ENCODE data around the gene SKOR2. TPM values are rescaled to one million over a fixed set of nuclear protein-coding genes. Genes with fewer than 3 reads are reported as not detected.

The SKOR2 gene, protein sequence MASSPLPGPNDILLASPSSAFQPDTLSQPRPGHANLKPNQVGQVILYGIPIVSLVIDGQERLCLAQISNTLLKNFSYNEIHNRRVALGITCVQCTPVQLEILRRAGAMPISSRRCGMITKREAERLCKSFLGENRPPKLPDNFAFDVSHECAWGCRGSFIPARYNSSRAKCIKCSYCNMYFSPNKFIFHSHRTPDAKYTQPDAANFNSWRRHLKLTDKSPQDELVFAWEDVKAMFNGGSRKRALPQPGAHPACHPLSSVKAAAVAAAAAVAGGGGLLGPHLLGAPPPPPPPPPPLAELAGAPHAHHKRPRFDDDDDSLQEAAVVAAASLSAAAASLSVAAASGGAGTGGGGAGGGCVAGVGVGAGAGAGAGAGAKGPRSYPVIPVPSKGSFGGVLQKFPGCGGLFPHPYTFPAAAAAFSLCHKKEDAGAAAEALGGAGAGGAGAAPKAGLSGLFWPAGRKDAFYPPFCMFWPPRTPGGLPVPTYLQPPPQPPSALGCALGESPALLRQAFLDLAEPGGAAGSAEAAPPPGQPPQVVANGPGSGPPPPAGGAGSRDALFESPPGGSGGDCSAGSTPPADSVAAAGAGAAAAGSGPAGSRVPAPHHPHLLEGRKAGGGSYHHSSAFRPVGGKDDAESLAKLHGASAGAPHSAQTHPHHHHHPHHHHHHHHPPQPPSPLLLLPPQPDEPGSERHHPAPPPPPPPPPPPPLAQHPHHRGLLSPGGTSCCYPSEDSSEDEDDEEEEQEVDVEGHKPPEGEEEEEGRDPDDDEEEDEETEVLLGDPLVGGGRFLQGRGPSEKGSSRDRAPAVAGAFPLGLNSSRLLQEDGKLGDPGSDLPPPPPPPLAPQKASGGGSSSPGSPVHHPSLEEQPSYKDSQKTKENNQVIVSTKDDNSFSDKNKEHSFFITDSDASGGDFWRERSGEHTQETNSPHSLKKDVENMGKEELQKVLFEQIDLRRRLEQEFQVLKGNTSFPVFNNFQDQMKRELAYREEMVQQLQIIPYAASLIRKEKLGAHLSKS
- polyA plus RNA-seq (ENCODE audit: low read depth in 6 of 6), result not detected

DNA sequence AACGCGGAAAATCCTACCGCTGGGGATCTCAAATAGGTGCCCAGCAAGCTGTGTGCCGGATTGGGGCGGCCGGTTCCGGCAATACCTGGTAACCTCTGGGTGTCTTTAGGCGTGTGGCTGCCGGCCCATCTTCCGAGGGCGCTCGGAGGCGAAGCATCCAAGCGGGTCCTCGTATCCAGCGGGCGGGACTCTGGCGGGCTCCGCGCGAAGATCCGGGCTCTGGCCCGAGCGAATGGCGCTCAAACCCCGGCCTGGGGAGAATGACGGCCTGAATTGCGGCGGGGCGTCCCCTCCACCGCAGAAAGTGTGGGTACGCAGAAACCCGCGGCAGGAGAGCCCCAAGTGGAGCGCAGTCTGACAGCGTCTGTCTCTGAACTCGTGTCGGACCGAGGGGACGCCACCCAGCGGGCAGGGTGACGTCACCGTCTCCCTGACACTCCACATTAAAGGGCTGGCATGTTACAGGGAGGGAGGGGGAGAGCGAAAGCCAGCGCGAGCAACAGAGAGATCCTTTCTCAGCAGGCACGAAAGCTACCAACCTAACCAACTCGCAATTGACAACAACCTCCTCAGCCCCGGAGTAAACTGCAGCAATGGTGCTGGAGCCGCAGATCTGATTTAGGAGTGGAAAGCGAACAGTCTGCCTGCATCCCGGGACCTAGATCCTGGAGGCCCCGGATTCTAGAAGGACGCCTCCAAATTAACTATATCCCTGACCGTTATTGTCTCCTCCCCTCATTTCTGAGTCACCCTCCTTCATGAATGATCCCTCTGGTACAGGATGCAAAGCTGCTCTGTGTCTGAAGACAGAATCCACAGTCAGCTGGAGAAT, at the start of gene SKOR2:
Gene SKOR2, minus strand, starts transcription at position 372 of the 832 bp plus-strand sequence. CDS start 2,477 bp downstream, outside the sequence.
- peaks cover 4 to 15% (median 8%) of the 10 kb centered on the region in 7 donors for H3K9me3 Mint-ChIP-seq
- peaks cover 0 to 18% of the 10 kb centered on the region in 2 donors for H3K36me3 Mint-ChIP-seq
- H3K27me3 Mint-ChIP-seq, result peaks cover 63 to 81% (median 78%) of the 10 kb centered on the region in 3 donors
- H3K4me1 Mint-ChIP-seq, result peaks cover 0 to 7% (median 0%) of the 10 kb centered on the region in 3 donors
- H3K4me3 Mint-ChIP-seq, result peak within 1 kb of the TSS in 2 of 8 donors; percentile 8 to 59
- no peak for DNase-seq
- ATAC-seq (ENCODE audit: low read depth in 2 of 2), result no peak
- H3K27ac Mint-ChIP-seq, result no peak within 1 kb of the TSS

DNA sequence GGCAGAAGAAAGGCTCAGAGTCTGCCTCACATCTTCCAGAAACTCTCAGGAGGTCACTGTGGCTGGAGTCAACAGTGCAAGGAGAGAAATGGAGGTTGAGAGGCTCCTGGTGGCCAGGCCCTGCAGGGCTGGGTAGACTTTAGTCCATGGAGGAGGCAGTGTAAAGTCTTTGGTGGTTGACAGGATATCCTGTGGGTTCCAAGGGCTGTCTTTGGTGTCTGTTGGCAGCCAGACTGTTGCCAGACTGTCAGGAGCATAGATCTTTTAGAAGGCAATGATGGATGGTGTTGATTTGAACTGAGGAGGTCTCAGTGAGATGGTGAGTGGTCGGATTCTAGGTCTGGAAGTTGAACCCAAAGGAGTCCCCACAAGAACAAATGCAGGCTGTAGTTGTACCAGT, 45.0 kb upstream of the SKOR2 start:
- no peak for ATAC-seq (ENCODE audit: low read depth in 2 of 2)
- Mint-ChIP-seq H3K36me3 (peaks cover 3 to 6% of the 10 kb centered on the region in 2 donors), H3K27me3 (peaks cover 16 to 31% (median 20%) of the 10 kb centered on the region in 3 donors), H3K4me1 (no peaks in the 10 kb centered on the region), H3K9me3 (peaks cover 5 to 22% (median 9%) of the 10 kb centered on the region in 7 donors), H3K4me3 (no peak overlapping the region), H3K27ac (peak overlapping the region in 1 of 6 donors; percentile 66)
- no peak for DNase-seq

DNA sequence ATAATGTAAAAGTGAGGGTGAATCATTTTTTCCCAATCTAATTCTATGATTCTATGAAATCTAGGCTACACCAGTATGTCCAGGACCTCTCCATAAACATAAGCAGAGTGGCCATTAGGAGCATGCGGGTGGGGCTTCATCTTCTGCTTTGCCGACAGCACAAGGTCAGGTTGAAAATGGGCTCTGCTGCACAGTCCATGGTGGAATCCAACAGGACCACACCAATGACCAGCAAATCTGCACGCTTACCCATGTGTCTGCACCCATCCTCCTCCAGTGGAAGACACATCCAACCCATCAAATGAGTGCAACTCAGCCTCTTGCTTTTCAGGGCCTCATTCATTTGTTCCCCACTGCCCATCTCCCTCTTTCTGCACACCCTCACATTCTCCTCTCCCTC, 43.3 kb upstream of the SKOR2 start:
- ATAC-seq (ENCODE audit: low read depth in 2 of 2) (no peak), DNase-seq (no peak)
- no peaks in the 10 kb centered on the region for H3K4me1 Mint-ChIP-seq
- H3K27ac Mint-ChIP-seq, result no peak overlapping the region
- peaks cover 29 to 39% (median 33%) of the 10 kb centered on the region in 3 donors for H3K27me3 Mint-ChIP-seq
- H3K9me3 Mint-ChIP-seq, result peaks cover 0 to 17% (median 5%) of the 10 kb centered on the region in 7 donors
- H3K36me3 Mint-ChIP-seq, result peaks cover 3 to 6% of the 10 kb centered on the region in 2 donors
- H3K4me3 Mint-ChIP-seq, result no peak overlapping the region

DNA sequence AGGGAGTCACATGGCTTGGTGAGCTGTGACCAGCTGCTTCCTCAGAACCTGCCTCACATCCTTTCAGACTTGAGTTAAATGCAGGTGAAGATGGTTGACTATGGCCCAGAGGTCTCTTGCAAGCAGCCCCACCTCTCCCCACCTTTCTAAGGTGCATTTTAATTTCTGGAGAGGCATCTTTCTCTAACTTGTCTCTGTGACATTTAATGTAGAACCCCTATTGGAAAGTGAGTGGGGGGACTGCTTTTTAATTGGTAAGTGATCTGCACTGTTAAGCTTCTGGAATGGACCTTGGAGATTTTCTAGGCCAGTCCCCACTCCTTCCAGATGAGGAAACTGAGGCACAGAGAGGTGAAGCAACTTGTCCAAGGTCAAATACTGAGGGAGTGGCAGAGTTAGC, 37.3 kb upstream of the SKOR2 start:
- ATAC-seq (ENCODE audit: low read depth in 2 of 2) (no peak), DNase-seq (no peak)
- Mint-ChIP-seq H3K27me3 (peaks cover 28 to 38% (median 37%) of the 10 kb centered on the region in 3 donors), H3K36me3 (peaks cover 0 to 3% of the 10 kb centered on the region in 2 donors), H3K27ac (no peak overlapping the region), H3K4me3 (no peak overlapping the region), H3K9me3 (peaks cover 0 to 28% (median 8%) of the 10 kb centered on the region in 7 donors), H3K4me1 (peaks cover 0 to 13% (median 5%) of the 10 kb centered on the region in 3 donors)

DNA sequence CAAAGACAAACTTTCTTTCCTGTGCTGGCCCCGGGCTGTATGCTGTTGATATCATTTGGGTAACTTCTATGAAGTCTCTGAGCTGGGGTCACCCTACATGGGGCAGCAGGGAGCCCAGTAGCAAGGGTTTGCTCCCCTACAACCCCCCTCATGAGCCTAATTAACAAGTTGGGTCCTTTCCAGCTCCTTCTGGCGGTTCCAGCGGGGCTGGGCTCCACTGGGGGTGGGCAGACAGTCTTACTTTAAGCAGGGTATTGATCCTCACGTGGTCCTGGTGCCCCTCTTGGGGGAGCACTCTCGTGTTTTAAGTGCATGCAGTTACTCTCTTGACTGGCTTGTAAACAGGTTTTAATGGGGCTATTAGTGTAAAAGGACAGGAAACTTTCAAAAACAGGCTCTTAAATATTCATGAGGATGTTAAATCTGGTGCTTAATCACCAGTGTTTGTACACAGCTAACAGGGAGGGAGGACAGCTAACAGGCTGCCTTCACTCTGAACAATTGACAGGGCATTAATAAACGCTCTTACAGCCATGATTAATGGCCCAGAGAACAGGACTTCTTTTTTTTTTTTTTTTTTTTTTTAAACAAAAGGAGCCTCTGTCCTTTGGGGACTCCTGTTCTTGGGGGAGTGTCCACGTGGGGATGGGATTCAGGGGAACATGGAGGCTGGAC, 36.6 kb upstream of the SKOR2 start:
- H3K4me3 Mint-ChIP-seq, result no peak overlapping the region
- H3K36me3 Mint-ChIP-seq, result peaks cover 0 to 3% of the 10 kb centered on the region in 2 donors
- H3K27ac Mint-ChIP-seq, result no peak overlapping the region
- ATAC-seq (ENCODE audit: low read depth in 2 of 2), result no peak
- H3K27me3 Mint-ChIP-seq, result peaks cover 33 to 35% (median 34%) of the 10 kb centered on the region in 3 donors
- DNase-seq, result no peak
- H3K4me1 Mint-ChIP-seq, result peaks cover 0 to 13% (median 5%) of the 10 kb centered on the region in 3 donors
- H3K9me3 Mint-ChIP-seq, result peaks cover 1 to 28% (median 8%) of the 10 kb centered on the region in 7 donors

DNA sequence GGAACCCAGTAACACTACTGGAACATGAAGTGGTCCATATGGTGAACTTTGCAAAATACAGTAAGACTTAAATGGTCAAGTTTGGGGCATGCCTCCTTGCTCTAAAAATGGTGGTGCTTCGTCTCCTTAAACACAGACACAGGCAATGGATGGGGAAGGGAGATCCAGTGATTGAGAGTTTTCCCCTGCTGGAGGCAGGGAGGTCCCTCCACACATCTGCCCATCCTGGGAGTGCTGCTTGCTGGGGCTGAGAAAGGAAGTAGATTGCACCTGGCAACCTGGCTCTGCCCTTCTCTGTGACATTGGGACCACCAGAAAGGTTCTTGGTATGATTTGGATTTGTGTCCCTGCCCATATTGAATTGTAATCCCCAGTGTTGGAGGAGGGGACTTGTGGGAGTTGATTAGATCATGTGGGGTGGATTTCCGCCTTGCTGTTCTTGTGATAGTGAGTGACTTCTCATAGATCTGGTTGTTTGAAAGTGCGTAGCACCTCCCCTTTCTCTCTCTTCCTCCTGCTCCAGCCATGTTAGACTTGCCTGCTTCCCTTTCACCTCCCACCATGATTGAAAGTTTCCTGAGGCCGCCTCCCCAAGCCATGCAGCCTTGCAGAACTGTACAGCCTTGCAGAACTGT, 35.4 kb upstream of the SKOR2 start:
- ATAC-seq (ENCODE audit: low read depth in 2 of 2), result no peak
- H3K4me3 Mint-ChIP-seq, result no peak overlapping the region
- peaks cover 28 to 32% (median 31%) of the 10 kb centered on the region in 3 donors for H3K27me3 Mint-ChIP-seq
- H3K4me1 Mint-ChIP-seq, result peaks cover 0 to 13% (median 5%) of the 10 kb centered on the region in 3 donors
- H3K9me3 Mint-ChIP-seq, result peaks cover 1 to 28% (median 8%) of the 10 kb centered on the region in 7 donors
- H3K36me3 Mint-ChIP-seq, result no peaks in the 10 kb centered on the region
- peak overlapping the region in 1 of 6 donors; percentile 19 for H3K27ac Mint-ChIP-seq
- no peak for DNase-seq

DNA sequence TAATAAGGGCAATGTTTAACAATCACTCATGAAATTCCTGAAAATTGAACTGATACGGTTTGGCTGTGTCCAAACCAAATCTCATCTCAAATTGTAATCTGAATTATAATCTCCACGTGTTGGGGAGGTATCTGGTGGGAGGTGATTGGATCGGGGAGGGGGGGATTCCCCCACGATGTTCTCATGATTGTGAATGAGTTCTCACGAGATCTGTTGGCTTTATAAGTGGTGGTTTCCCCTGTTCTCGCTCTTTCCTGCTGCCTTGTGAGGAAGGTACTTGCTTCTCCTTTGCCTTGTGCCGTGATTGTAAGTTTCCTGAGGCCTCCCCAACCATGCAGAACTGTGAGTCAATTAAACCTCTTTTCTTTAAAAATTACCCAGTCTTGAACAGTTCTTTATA, 34.0 kb upstream of the SKOR2 start:
- peaks cover 0 to 13% (median 5%) of the 10 kb centered on the region in 3 donors for H3K4me1 Mint-ChIP-seq
- no peak for ATAC-seq (ENCODE audit: low read depth in 2 of 2)

DNA sequence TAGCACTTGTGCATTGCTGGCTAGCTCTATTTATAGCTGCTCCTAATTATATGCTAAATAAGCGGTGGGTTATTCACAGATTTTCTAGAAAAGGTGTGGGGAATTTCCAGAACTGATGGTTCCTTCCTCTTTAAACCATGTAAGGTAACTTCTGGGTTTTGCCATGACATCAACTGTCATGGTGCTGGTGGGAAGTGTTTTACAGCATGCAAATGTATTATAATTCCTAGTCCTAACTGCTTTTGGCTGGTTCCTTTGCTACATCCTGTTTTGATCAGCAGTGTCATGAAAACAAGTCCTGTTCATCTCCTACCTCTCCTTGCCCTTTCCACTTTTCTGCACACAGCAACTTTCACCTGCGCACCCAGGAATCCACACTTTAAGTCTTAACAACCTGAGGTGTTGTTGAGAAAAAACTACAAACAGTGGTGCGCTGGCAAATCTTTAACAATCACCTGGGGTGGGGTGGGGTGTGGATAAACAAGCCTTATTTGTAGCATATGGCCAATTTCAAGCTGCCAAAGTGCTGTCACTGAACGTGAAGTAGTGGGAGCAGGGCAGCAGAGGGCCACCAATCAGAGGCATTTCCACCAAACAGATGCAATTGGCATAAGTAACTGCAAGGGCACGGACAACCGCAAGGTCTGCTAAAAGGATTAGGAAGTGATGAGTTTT, 33.4 kb upstream of the SKOR2 start:
- Mint-ChIP-seq H3K27ac (peak overlapping the region in 1 of 6 donors; percentile 35), H3K9me3 (peaks cover 4 to 28% (median 6%) of the 10 kb centered on the region in 7 donors), H3K4me3 (peak overlapping the region in 1 of 8 donors; percentile 71), H3K4me1 (peaks cover 0 to 13% (median 5%) of the 10 kb centered on the region in 3 donors), H3K36me3 (no peaks in the 10 kb centered on the region), H3K27me3 (peaks cover 23 to 32% (median 28%) of the 10 kb centered on the region in 3 donors)
- DNase-seq, result no peak
- peak; percentile 36 to 60 for ATAC-seq (ENCODE audit: low read depth in 2 of 2)

More for the DNA sequence above, 34.0 kb upstream of the SKOR2 start:
- Mint-ChIP-seq H3K27me3 (peaks cover 25 to 33% (median 31%) of the 10 kb centered on the region in 3 donors), H3K27ac (no peak overlapping the region), H3K4me3 (no peak overlapping the region), H3K9me3 (peaks cover 4 to 28% (median 6%) of the 10 kb centered on the region in 7 donors), H3K36me3 (no peaks in the 10 kb centered on the region)
- no peak for DNase-seq

DNA sequence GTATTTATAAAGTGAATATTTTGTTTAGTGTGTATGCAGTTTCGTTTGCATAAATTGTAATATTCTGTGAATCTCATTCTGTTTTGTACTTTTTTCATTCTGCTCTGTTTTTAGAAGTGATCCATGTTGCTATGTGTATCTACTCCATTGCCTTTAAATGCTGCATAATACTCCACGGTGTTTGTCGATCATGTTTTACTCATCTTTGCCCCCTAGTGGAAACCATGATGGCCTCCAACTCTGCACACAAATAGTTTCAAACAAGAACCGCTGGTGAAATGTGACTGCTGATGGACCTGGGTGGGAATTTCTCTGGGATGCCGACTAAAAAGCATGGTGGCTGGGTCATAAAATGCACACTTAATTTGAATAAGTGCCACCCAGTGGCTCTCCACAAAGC, 32.0 kb upstream of the SKOR2 start:
- Mint-ChIP-seq H3K27ac (no peak overlapping the region), H3K9me3 (peaks cover 4 to 28% (median 6%) of the 10 kb centered on the region in 7 donors), H3K4me3 (no peak overlapping the region), H3K4me1 (peaks cover 0 to 13% (median 5%) of the 10 kb centered on the region in 3 donors), H3K36me3 (no peaks in the 10 kb centered on the region), H3K27me3 (peaks cover 23 to 29% (median 29%) of the 10 kb centered on the region in 3 donors)
- ATAC-seq (ENCODE audit: low read depth in 2 of 2), result no peak
- DNase-seq, result no peak

DNA sequence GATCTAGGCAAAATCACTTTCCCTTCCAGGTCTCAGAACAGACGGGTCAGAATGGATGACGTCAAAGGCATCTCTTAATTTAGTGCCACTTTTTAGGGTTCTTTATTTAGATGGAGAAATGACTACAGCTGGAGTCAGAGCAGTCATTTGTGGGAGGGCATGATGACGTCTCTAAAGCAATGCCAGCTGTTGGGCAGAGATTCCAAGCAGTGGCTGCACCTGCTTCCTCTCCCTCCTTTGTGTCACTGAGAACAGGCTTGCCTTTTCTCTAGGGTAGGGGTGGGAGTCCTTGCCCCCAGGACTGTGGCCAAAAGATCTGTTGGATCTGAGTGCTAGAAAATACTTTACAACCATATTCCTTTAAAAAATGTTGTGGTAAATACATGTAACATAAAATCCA, 28.7 kb upstream of the SKOR2 start:
- no peaks in the 10 kb centered on the region for H3K36me3 Mint-ChIP-seq
- H3K4me1 Mint-ChIP-seq, result peaks cover 0 to 10% (median 5%) of the 10 kb centered on the region in 3 donors
- H3K4me3 Mint-ChIP-seq, result no peak overlapping the region
- no peak for DNase-seq
- no peak for ATAC-seq (ENCODE audit: low read depth in 2 of 2)
- H3K9me3 Mint-ChIP-seq, result peaks cover 0 to 17% (median 6%) of the 10 kb centered on the region in 7 donors
- H3K27me3 Mint-ChIP-seq, result peaks cover 22 to 52% (median 36%) of the 10 kb centered on the region in 3 donors
- H3K27ac Mint-ChIP-seq, result no peak overlapping the region

DNA sequence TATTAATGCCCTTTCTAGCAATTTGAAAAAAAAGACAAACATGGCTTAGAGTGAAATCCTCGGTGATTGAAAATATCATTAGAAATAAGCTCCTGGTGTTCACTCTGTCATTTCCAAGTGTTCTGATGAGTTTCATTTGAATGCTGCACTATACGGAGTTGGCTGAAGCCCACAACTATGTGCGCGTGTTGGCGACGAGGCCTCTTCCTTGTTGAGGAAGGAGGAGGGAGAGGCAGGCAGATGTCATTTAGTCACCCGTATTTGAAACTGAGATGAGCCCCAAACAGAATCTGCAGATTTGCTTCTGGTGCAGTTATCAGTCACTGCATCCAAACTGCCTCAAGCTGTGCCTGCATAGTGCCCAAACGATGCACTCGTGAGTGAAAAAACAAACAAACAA, 23.5 kb upstream of the SKOR2 start:
- H3K27ac Mint-ChIP-seq, result no peak overlapping the region
- DNase-seq, result no peak

More for the DNA sequence above, 23.5 kb upstream of the SKOR2 start:
- no peak for ATAC-seq (ENCODE audit: low read depth in 2 of 2)
- Mint-ChIP-seq H3K9me3 (peaks cover 0 to 7% (median 3%) of the 10 kb centered on the region in 7 donors), H3K4me3 (no peak overlapping the region), H3K4me1 (no peaks in the 10 kb centered on the region), H3K36me3 (no peaks in the 10 kb centered on the region), H3K27me3 (peaks cover 17 to 53% (median 34%) of the 10 kb centered on the region in 3 donors)

All from naive B cell (primary cell).